ENCODE results near the gene ACVRL1.
A peak's percentile ranks its signal among the peaks of the same experiment; 100 is the strongest.

ACVRL1 gene

DNA sequence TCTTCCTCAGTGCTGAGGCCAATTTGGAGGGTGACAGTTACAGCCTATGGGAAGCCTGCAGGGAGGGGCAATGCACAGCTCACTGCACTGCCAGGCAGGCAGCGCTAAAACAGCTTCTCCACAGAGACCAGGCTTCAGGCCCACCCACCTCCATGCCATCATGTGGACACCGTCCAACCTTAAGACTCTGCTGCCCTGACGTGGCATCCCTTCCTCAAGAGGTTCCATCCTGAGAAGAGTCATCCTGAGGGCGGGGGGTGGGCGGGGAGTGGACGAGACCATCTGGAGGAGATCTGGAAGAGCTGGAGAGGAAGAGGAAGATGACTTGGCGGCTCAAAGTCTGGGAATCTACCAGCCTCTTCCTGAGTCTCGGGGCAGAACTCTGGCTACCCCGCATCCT, 8.4 kb upstream of the ACVRL1 start:
- peak; percentile 82 for DNase-seq (ENCODE audit: low spot score)

DNA sequence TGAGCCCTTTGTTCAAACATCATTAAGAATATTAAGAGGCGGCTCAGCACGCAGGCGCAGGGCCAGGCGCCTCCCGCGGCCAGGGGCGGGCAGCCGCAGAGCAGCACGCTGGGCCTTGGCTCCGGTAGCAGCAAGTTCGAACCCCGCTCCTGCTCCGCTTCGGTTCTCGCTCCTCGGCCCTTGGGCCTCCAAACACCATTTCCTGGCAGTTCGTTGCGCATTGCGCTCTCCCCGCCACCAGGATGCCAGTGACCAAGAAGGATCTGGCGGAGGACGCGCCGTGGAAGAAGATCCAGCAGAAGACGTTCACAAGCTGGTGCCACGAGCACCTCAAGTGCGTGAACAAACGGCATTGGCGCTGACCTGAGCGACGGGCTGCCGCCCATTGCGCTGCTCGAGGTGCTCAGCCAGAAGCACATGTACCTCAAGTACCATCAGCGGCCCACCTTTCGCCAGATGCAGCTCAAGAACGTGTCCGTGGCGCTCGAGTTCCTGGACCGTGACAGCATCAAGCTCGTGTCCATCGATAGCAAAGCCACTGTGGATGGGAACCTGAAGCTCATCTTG, 6.9 kb upstream of the ACVRL1 start:
- no peak for DNase-seq (ENCODE audit: low spot score)

DNA sequence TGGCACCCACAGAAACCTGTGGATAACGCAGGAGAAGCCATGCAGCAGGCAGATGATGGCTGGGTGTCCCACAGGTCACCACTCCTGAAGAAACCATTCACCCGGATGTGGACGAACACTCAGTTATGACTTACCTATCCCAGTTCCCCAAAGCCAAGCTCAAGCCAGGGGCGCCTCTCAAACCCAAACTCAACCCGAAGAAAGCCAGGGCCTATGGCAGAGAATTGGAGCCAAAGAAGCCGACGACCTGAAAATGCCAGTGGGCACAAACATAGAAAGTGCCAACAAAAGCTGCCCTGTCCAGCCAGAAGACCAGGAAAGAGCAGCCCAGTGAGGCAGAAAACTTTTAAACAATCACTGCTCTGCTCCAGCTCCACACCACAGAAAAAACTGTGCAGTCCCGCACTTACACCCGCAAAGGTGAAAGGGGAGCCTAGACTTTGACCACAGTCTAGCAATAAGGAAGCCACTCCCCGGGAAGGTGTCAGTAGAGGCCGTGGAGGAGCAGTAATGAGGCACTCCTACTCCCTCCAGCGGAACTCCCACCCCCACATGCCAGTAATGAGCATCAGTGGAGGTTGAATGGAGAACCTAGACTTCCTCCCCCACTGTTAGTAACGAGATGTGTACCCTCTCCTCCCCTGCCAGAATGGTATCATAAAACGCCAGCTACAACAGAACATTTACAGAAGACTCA, 6.0 kb upstream of the ACVRL1 start:
- DNase-seq (ENCODE audit: low spot score) = no peak

GRCh38 chr12:51901881-51902280, 5.4 kb upstream of the ACVRL1 start:
- no peak for DNase-seq (ENCODE audit: low spot score)

- DNase-seq (ENCODE audit: low spot score) = peak; percentile 78
Observed at GRCh38 chr12:51904951-51905470, 2.3 kb upstream of the ACVRL1 start.

DNA sequence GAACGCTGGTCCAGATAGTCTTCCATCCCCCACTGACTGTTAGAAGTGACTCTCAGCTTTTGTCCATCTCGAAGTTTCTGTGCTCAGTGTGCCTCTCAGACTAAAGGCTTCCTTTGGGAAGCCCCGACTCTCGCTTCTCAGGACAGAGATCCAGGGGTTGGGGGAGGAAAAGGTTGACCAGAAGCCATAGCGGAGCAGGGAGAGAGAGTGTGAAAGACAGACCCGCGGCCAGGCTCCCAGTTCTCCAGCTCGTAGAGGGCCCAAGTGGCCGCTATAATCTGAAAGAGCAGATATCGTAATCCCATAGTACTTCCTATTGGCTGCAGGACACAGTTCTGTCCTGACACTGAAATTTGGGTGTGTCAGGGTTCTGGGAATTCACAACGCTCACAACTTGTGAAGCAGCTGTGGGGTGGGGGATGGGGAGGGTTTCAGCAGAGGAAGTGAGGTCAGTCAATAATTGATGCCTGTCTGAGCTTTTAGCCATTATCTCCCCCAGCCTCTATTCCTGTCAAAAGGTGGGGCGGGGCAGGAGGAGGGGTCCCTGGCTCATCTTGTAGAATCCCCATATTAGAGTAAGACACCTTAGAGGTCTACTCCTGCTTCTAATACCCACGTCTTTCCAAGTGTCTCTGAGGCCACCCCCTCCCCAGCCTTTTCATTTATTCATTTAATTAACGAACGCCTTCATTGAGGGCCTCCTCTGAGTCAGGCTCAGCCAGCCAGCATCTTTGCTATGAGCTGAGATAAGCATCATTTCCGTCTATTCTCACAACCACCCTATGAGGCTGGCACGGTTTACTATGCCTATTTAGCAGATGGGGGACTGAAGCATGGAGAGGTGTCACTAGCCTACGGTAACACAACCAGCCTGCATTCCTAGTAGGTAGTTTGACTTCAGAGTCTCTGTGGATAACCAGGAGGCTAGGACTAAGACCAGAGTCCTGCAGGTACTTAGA, 1.6 kb upstream of the ACVRL1 start:
- DNase-seq (ENCODE audit: low spot score) = peak; percentile 69

- no peak for DNase-seq (ENCODE audit: low spot score)
Observed at GRCh38 chr12:51906430-51907082, 748 bp upstream of the ACVRL1 start.

DNA sequence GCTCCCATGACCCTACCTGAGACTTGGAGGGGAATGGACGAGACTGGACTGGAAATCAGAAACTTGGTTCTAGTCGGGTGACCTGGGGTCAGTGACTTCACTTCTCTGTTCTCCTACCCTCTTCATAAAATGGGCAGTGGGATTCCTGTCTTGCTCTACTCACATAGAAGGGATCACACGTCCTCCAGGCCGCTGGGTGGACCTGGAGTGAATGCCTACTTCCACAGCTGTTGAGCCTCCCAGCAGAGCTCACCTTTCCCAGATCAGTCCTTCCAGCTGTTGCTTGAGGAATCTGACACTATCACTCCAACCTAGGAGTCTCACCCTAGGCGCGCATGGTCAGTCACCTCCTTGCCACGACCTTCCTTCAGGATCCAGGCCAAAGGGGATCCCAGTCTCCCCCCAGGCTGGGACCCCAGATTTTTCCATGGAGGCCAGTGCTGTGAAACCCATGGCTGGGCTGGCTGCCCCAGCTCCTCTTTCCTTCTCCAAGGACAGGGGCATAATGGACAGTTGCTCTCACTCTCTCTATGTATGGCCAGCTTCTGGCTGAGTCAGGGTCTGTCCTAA, 637 bp downstream of the ACVRL1 start:
- DNase-seq (ENCODE audit: low spot score) = no peak

DNA sequence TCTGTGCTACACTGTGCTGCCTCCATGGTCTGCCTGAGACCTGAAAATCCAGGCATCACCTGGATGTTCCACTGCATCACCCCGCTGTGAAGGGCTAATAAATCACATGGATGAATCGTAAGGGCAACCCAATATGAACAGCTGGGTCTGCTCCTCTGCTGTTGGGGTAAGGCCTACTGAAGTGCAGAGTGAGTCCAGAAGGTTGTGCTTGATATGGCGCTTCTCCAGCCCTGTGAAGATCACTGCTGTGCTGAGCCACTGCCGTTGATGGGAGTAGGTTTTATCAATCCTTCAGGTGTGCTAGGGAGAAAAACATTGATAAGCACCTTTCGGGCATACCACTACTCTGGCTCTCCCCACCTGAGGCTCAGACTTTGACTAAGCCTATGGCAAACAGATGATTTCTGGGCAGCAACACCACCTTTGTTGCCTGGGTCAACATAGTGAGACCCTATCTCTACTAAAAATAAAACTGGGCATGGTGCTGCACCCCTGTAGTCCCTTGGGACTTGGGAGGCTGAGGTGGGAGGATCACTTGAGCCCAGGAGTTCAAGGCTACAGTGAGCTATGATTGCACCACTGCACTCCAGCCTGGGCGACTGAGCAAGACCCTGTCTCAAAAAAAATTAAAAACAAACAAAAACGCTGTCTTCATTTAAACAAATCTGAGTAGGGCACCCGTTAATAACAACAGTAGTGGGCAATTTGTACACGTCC, 1.7 kb downstream of the ACVRL1 start:
- DNase-seq (ENCODE audit: low spot score) = no peak

DNA sequence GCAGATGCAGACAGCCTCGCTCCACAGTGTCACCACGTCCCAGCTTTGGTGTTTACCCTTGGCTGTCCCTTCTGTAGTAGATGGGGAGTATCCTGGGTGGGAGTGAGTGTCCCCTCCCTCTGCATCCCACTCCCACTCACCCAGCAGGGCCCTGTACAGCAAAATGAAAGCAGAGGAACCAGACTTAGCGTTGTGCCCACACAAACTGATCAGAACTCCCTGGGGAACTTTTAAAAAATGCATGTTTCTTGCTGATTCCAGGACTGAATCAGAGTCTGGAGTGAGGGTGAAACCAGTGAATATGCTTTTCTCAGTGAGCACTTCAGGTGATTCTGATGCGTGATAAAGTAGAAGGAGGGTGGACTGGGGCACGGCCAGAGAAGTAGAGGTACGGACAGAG, 2.9 kb downstream of the ACVRL1 start:
- no peak for DNase-seq (ENCODE audit: low spot score)

- no peak for DNase-seq (ENCODE audit: low spot score)
Observed at GRCh38 chr12:51910691-51911090, 3.4 kb downstream of the ACVRL1 start.

DNA sequence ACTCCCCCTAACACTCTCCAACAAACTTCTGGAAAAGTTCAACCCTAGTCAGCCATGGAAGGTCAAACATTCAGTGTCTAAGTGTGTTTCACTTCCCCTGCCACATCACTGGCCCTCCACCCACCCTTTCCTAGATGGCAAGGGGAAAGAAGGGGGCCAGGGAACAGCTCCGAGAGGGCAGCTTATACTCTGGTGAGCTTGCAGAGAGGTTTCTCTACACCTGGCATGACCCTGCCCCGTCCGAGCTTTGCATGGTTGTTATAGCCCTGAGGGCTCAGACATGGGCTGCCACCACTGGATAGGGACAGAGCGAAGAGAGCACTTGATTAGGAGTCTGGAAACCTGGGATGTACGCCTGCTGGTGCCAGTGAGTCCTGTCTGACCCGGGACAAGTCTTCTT, 4.0 kb downstream of the ACVRL1 start:
- DNase-seq (ENCODE audit: low spot score) = no peak

DNA sequence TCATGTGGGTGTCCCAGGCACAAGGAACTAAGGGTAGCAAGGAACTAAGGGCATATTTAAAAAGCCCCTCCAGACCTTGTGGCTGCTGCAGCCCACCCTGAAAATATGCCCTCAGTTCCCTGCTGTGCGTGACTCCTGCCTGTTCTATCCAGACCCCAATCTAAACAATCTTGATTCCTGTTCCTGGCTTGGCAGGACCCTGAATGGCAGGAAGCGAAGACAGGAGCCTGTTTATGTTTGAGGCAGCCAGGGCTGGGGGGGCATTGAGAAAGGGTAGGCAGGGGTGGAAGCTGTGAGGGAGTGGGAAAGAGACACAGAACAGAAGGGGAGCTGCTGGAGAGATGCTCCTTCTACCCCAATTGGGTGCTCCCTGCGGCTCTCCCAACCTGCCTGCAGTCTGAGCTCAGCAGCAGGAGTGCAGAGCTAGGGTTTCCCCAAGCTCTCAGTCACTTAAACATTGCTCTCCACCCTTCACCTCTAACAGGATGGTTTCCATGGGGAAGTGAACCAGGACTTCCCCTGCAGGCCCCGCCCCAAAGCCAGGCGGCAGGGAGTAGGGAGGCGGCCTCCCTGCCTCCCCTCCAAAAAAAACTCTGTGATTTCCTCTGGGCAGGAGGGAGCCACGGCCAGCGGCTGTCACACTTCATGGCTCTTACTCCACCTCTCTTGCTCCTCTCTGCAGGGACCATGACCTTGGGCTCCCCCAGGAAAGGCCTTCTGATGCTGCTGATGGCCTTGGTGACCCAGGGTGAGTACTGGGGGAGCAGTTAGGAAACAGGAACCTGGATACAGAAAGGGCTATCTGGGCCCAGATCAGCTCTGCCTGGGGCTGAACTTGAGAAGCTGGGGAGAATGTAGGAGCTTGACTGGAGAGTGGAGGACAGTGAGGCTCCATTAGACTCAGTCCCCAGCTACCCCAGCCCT, 4.7 kb downstream of the ACVRL1 start:
- DNase-seq (ENCODE audit: low spot score) = no peak

DNA sequence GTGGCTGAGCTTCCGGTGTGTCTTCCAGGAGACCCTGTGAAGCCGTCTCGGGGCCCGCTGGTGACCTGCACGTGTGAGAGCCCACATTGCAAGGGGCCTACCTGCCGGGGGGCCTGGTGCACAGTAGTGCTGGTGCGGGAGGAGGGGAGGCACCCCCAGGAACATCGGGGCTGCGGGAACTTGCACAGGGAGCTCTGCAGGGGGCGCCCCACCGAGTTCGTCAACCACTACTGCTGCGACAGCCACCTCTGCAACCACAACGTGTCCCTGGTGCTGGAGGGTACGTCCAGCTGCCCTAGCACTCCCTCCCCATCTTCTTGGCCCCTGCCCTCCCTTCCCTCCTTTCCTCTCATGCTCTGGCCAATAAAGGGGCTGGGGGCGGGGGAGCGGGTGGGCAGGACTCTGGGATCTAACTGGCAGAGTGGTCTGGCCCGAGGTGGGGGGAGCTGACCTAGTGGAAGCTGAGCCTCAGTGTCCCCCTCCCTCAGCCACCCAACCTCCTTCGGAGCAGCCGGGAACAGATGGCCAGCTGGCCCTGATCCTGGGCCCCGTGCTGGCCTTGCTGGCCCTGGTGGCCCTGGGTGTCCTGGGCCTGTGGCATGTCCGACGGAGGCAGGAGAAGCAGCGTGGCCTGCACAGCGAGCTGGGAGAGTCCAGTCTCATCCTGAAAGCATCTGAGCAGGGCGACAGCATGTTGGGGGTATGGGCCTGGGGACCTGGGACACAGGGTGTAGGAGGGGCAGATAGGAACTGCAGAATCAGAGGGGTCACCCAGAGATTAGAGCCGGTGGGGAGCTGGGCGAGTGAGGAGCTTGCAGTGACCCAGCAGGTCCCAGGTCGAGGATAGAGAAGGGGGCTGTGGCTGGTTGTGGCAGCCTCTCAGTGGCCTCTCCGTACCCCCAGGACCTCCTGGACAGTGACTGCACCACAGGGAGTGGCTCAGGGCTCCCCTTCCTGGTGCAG, 6.0 kb downstream of the ACVRL1 start:
- DNase-seq (ENCODE audit: low spot score) = no peak

DNA sequence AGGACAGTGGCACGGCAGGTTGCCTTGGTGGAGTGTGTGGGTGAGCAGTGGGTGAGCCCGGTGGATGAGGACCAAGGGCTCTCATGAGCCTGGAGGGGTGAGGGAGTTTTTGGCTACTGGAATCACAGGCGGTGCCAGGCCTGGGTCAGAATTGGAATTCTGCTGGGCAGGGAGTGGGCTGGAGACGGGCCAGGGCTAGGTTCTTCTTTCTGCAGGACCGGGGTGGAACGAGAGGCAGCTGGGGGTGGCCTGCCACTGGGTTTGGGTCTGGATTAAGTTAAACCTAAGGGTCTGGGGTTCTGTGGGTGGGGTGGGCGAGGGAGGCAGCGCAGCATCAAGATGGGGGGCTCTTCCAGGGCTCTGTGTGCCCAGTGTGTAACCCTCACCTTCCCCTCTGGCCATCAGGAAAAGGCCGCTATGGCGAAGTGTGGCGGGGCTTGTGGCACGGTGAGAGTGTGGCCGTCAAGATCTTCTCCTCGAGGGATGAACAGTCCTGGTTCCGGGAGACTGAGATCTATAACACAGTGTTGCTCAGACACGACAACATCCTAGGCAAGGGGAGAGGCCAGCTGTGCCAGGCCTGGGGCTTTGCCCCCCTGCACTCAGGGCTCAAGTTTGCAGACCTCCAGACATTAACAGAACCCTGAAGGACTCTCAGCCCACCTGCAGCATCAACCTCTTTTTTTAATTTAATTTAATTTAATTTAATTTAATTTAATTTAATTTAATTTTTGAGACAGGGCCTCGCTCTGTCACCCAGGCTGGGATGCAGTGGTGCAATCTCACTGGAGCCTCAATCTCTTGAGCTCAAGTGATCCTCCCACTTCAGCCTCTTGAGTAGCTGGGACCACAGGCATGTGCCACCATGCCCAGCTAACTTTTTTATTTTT, 7.0 kb downstream of the ACVRL1 start:
- no peak for DNase-seq (ENCODE audit: low spot score)

- DNase-seq (ENCODE audit: low spot score) = no peak
Observed at GRCh38 chr12:51915003-51915625, 7.8 kb downstream of the ACVRL1 start.

DNA sequence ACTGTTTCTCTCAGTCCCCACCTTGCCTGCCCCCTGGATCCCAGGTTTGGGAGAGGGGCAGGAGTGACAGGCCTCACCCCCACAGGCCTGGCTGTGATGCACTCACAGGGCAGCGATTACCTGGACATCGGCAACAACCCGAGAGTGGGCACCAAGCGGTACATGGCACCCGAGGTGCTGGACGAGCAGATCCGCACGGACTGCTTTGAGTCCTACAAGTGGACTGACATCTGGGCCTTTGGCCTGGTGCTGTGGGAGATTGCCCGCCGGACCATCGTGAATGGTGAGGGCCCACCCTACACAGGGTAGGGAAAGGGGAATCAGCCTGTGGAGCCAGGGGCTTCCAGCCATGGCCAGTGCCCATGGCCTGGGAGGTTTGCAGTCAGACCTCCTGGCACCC, 8.6 kb downstream of the ACVRL1 start:
- no peak for DNase-seq (ENCODE audit: low spot score)

Measured in AG08395 (cell line).